HCT116 (cell line): ENCODE data around the gene TPP1. TPM values are rescaled to one million over a fixed set of nuclear protein-coding genes. Genes with fewer than 3 reads are reported as not detected.

Source experiments
- ATAC-seq: fragments of 200-7000 bp; cut with Tn5 transposase; 2 replicates; pipeline ENCODE4 v1.9.1; 2020; ENCODE audit warnings: mild to moderate bottlenecking, moderate library complexity
- BruUV-seq: library from RNA; stranded (reverse); fragments of 400-500 nt; replicated peaks from 2 replicates; lab custom pipeline; 2021; lab: Mats Ljungman, UMichigan
- CTCF ChIA-PET: fragments of 300-600 bp; sonication (Branson Sonifier 250); formaldehyde crosslinking; loops from one replicate; lab custom pipeline; 2021; ENCODE audit warnings: antibody characterized with exemption; lab: Charles Lee
- POLR2A ChIA-PET: fragments of 300-600, 350-600 bp; sonication (Branson Sonifier 250); formaldehyde crosslinking; loops from one replicate; lab custom pipeline; 2021; ENCODE audit warnings: antibody characterized with exemption; lab: Charles Lee
- RAD21 ChIA-PET, 2 experiments: fragments of 300-600 bp; sonication (Branson Sonifier 250); formaldehyde crosslinking; loops; one replicate each; lab custom pipeline; 2023; ENCODE audit warnings: low total read pairs in 2 of 2; ENCODE audit not compliant: uncharacterized antibody in 2 of 2, unreplicated experiment in 2 of 2, low non-redundant PET in 1 of 2; lab: Charles Lee
- DNase-seq: peaks from one replicate; pipeline ENCODE4 v3.0.0-alpha.2; 2010; ENCODE audit warnings: low read depth, low spot score
- H2AFZ ChIP-seq: fragments of 200-600 bp; shearing (Covaris generic), sonication (generic); 2 replicates; pipeline ENCODE4 v1.6.1; 2017; ENCODE audit warnings: low read depth, mixed run types, mixed read lengths, antibody characterized with exemption, low read length; ENCODE audit not compliant: poor library complexity, severe bottlenecking
- H3K27ac ChIP-seq: 2 replicates; pipeline ENCODE4 v1.5.1; 2012; ENCODE audit warnings: low read depth, low read length
- H3K27me3 ChIP-seq: fragments of 200-600 bp; sonication (generic); 2 replicates; pipeline ENCODE4 v1.6.1; 2016; ENCODE audit warnings: mixed run types, low read length, mixed read lengths; ENCODE audit not compliant: insufficient read depth
- H3K36me3 ChIP-seq, 2 experiments: fragments of 200-500 bp in 1 of 2; fragments of 200-600 bp in 1 of 2; sonication (Bioruptor generic) in 1 of 2; sonication (generic) in 1 of 2; 2 replicates each; pipeline versions ENCODE4 v1.5.1 to v1.6.1; 2014 to 2016; ENCODE audit warnings: low read length in 2 of 2, inconsistent platforms in 1 of 2, mixed read lengths in 1 of 2, mixed run types in 1 of 2; ENCODE audit not compliant: insufficient read depth in 2 of 2, control insufficient read depth in 1 of 2
- H3K4me1 ChIP-seq, 2 experiments: fragments of 200-600 bp in 1 of 2; sonication (generic) in 1 of 2; 2 replicates each; pipeline versions ENCODE4 v1.5.1 to v1.6.1; 2012 to 2017; ENCODE audit warnings: low read length in 2 of 2, inconsistent platforms in 1 of 2, mild to moderate bottlenecking in 1 of 2, mixed read lengths in 1 of 2, mixed run types in 1 of 2, moderate library complexity in 1 of 2; ENCODE audit not compliant: insufficient read depth in 2 of 2, control insufficient read depth in 1 of 2
- H3K4me2 ChIP-seq: fragments of 200-600 bp; sonication (generic); 2 replicates; pipeline ENCODE4 v1.6.1; 2017; ENCODE audit warnings: mixed run types, low read length, mixed read lengths
- H3K4me3 ChIP-seq, 2 experiments: fragments of 200-600 bp in 1 of 2; sonication (generic) in 1 of 2; replicated peaks in 1 of 2; 2 replicates each; pipeline ENCODE4 v1.5.1; 2011 to 2016; ENCODE audit warnings: low read length in 2 of 2, control low read depth in 1 of 2, low read depth in 1 of 2, mild to moderate bottlenecking in 1 of 2, mixed read lengths in 1 of 2, mixed run types in 1 of 2
- H3K79me2 ChIP-seq: fragments of 200-600 bp; sonication (generic); 2 replicates; pipeline ENCODE4 v1.6.1; 2017; ENCODE audit warnings: mild to moderate bottlenecking, mixed run types, low read length, moderate library complexity, mixed read lengths; ENCODE audit not compliant: insufficient read depth
- H3K9ac ChIP-seq: fragments of 200-600 bp; sonication (generic); 2 replicates; pipeline ENCODE4 v1.6.1; 2016; ENCODE audit warnings: low read length, mixed read lengths
- H3K9me2 ChIP-seq: fragments of 200-600 bp; sonication (generic), shearing (Covaris generic); 2 replicates; pipeline ENCODE4 v1.6.1; 2017; ENCODE audit warnings: mixed run types, mild to moderate bottlenecking, moderate library complexity; ENCODE audit not compliant: insufficient read depth
- H3K9me3 ChIP-seq, 2 experiments: fragments of 200-500 bp in 1 of 2; fragments of 200-600 bp in 1 of 2; sonication (Bioruptor generic) in 1 of 2; sonication (generic) in 1 of 2; 2 replicates each; pipeline ENCODE4 v1.6.1; 2014 to 2017; ENCODE audit warnings: low read length in 2 of 2, mixed read lengths in 2 of 2, inconsistent platforms in 1 of 2, low read depth in 1 of 2, mild to moderate bottlenecking in 1 of 2, mixed run types in 1 of 2, moderate library complexity in 1 of 2; ENCODE audit not compliant: control insufficient read depth in 1 of 2, insufficient read depth in 1 of 2
- H4K20me1 ChIP-seq: fragments of 200-600 bp; sonication (generic), shearing (Covaris generic); 2 replicates; pipeline ENCODE4 v1.6.1; 2017; ENCODE audit warnings: mixed run types, mild to moderate bottlenecking, moderate library complexity; ENCODE audit not compliant: insufficient read depth
- ATF3 ChIP-seq: IDR thresholded peaks from 2 replicates; pipeline ENCODE4 v1.6.1; 2012
- CBX3 ChIP-seq: IDR thresholded peaks from 2 replicates; pipeline ENCODE4 v1.6.1; 2012; ENCODE audit warnings: low read depth
- EGR1 ChIP-seq: IDR thresholded peaks from 2 replicates; pipeline ENCODE4 v1.6.1; 2012; ENCODE audit warnings: low read depth
- ELF1 ChIP-seq: IDR thresholded peaks from 2 replicates; pipeline ENCODE4 v1.6.1; 2012; ENCODE audit warnings: low read depth, borderline replicate concordance
- FOSL1 ChIP-seq: IDR thresholded peaks from 2 replicates; pipeline ENCODE4 v1.6.1; 2012; ENCODE audit warnings: low read depth
- JUND ChIP-seq: IDR thresholded peaks from 2 replicates; pipeline ENCODE4 v1.6.1; 2012
- POLR2A ChIP-seq: IDR thresholded peaks from 2 replicates; pipeline ENCODE4 v1.7.0; 2011; ENCODE audit warnings: borderline replicate concordance; ENCODE audit not compliant: insufficient read depth, insufficient read length; ENCODE audit errors: extremely low read depth
- SIN3A ChIP-seq: IDR thresholded peaks from 2 replicates; pipeline ENCODE4 v1.6.1; 2012; ENCODE audit warnings: low read depth
- SP1 ChIP-seq: IDR thresholded peaks from 2 replicates; pipeline ENCODE4 v1.6.1; 2012; ENCODE audit warnings: low read depth
- TCF7L2 ChIP-seq: IDR thresholded peaks from 2 replicates; pipeline ENCODE4 v1.7.0; 2011; ENCODE audit warnings: borderline replicate concordance, inconsistent platforms; ENCODE audit not compliant: insufficient read depth, insufficient read length; ENCODE audit errors: extremely low read depth
- YY1 ChIP-seq: IDR thresholded peaks from 2 replicates; pipeline ENCODE4 v1.6.1; 2011; ENCODE audit warnings: low read length, low read depth, moderate library complexity, mild to moderate bottlenecking; ENCODE audit not compliant: insufficient replicate concordance; ENCODE audit errors: extremely low read depth
- ZFX ChIP-seq: fragments of 450-650 bp; IDR thresholded peaks from 2 replicates; pipeline ENCODE4 v1.6.1; 2017
- intact Hi-C: fragments of 100-400 bp; cut with micrococcal nuclease; formaldehyde crosslinking; loops from 2 replicates; pipeline ENCODE4 v1.10.0; 2022
- total RNA-seq: library from RNA; stranded (reverse); gene quantifications from one replicate; pipeline ENCODE4 v1.2.1, GENCODE V29; 2021; ENCODE audit not compliant: unreplicated experiment
- TF ChIP-seq, protein P1 (sequence below): IDR thresholded peaks from 2 replicates; pipeline ENCODE4 v1.6.1; 2011; ENCODE audit warnings: mild to moderate bottlenecking, low read length, moderate library complexity; ENCODE audit not compliant: insufficient replicate concordance; ENCODE audit errors: extremely low read depth

TPP1 gene
- total RNA-seq, 1 experiment from 2014 or later, result 44.7 TPM

- intact Hi-C loops, result no loop called here
- H3K9me3 ChIP-seq, result no peaks in the 10 kb centered on the region
- H3K27ac ChIP-seq, result no peak overlapping the region
- no peaks in the 10 kb centered on the region for H4K20me1 ChIP-seq
- no peaks in the 10 kb centered on the region for H3K36me3 ChIP-seq
- no peak overlapping the region for H3K4me3 ChIP-seq
- ChIA-PET RAD21 (no interaction called here), POLR2A (no interaction called here), CTCF (no interaction called here)
- no TSS peak for BruUV-seq
- H3K9ac ChIP-seq, result no peak overlapping the region
- no peaks in the 10 kb centered on the region for H3K79me2 ChIP-seq
- H3K27me3 ChIP-seq, result peaks cover 38% of the 10 kb centered on the region; the same call in 1 of the 2 replicates
- no peak for DNase-seq
- H3K4me2 ChIP-seq, result no peak overlapping the region
- no peak for ATAC-seq
- peaks cover 0 to 7% of the 10 kb centered on the region in 2 experiments; a peak in 2 of 4 replicates for H3K4me1 ChIP-seq
- H2AFZ ChIP-seq, result no peak overlapping the region
- TF ChIP-seq POLR2A (no peak), FOSL1 (no peak), TCF7L2 (no peak), YY1 (no peak), ZFX (no peak), SIN3A (no peak), SP1 (no peak), JUND (no peak), ELF1 (no peak), CBX3 (no peak), ATF3 (no peak), EGR1 (no peak)
- TF ChIP-seq, protein P1, sequence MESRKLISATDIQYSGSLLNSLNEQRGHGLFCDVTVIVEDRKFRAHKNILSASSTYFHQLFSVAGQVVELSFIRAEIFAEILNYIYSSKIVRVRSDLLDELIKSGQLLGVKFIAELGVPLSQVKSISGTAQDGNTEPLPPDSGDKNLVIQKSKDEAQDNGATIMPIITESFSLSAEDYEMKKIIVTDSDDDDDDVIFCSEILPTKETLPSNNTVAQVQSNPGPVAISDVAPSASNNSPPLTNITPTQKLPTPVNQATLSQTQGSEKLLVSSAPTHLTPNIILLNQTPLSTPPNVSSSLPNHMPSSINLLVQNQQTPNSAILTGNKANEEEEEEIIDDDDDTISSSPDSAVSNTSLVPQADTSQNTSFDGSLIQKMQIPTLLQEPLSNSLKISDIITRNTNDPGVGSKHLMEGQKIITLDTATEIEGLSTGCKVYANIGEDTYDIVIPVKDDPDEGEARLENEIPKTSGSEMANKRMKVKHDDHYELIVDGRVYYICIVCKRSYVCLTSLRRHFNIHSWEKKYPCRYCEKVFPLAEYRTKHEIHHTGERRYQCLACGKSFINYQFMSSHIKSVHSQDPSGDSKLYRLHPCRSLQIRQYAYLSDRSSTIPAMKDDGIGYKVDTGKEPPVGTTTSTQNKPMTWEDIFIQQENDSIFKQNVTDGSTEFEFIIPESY, result no peak
- H3K9me2 ChIP-seq, result no peaks in the 10 kb centered on the region
These were observed 33.0 kb upstream of the TPP1 start for GRCh38 chr11:6652182-6652581.
